Activated CD4-positive, alpha-beta T cell treated with anti-CD3 and anti-CD28 coated beads for 24 hours (primary cell): ENCODE measurements around the gene NEURL3.
"Not testable (repeated sequence)": the region's sequence is repeated elsewhere in the genome, so short reads cannot be mapped to it uniquely, and the experiment has no call there.

ENCODE experiments used
- DNase-seq, 2 donors: peaks; one replicate each; pipeline ENCODE4 v3.0.0-alpha.2; 2020; ENCODE audit warnings: low read depth in 2 of 2

Gene NEURL3

DNA sequence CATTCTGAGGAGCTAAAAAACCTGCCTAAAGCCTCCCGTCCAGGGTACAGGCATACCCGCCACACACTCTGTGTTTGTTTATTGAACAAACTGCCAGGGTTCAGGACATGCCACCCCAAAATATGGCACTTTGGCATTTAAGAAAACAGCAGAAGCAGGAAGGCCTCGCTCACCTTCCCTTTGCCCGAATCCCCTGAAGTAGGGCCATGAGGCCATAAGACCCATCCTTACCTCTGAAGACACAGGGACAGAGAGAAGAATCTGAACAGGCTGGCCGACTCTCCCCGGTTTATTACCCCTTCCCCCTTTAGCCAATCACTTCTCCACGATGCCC, 1.7 kb upstream of the NEURL3 start:
- no peak for DNase-seq

DNA sequence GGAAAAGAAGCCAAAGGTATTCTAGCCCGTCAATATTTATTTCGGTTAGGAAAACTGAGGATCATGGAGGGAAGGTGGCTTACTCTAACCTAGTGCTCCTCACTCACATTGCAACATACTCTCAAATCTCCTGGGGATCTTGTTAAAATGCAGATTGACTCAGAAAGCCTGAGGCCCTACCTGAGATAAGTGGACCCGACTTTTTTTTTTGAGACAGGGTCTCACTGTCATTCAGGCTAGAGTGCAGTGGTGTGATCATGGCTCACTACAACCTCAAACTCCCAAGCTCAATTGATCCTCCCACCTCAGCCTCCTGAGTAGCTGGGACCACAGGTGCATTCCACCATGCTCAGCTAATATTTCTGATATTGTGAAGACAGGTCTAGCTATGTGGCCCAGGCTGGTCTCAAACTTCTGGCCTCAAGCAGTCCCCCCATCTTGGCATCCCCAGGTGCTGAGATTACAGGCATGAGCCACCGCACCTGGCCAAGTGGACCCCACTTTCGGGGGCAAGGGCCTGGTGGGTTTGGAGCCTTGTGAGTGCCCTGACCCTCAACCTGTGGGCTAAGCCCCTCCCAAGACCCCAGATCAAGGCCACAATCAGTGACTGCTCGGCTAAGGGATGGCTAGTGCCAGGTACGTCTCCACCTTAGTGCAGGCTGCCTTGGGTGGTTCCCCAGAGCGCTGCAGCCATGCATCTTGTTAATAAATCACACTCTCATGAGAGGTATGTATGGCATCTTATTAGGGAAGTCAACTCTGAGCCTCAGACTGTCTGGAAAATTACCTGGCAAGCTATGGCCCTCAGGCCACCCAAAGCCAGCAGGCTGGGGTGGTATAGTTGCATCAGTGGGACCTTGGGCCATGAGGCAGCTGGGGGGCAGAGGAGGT, 1.1 kb upstream of the NEURL3 start:
- no peak for DNase-seq

DNA sequence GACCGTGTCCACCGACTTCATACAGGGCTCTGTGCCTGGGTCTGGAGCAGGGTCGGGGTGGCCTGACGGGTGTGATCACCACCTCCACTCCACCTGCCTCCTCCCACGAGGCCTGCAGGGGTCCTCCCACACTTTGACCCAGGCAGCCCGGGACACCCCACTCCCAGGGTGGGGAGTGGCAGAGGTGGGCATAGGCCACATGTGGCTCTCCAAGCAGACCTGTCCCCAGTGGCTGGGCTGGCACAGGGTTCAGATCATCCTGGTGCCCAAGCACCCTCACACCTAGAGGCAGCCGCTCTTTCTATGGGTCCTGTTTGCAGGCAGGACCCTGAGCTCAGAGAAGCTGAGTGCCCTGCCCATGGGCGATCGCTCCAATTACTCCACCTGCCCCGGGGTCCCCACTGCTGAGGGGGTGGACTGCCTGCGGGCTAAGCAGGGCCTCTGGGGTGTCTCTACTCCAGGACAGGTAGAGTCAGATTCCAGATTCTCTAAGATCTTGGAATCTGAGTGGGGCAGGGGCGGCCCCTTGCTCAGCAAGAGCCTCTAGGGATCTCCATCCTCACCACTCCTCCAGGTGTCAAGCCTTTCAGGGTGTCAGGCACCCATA, 1.4 kb downstream of the NEURL3 start:
- no peak for DNase-seq

DNA sequence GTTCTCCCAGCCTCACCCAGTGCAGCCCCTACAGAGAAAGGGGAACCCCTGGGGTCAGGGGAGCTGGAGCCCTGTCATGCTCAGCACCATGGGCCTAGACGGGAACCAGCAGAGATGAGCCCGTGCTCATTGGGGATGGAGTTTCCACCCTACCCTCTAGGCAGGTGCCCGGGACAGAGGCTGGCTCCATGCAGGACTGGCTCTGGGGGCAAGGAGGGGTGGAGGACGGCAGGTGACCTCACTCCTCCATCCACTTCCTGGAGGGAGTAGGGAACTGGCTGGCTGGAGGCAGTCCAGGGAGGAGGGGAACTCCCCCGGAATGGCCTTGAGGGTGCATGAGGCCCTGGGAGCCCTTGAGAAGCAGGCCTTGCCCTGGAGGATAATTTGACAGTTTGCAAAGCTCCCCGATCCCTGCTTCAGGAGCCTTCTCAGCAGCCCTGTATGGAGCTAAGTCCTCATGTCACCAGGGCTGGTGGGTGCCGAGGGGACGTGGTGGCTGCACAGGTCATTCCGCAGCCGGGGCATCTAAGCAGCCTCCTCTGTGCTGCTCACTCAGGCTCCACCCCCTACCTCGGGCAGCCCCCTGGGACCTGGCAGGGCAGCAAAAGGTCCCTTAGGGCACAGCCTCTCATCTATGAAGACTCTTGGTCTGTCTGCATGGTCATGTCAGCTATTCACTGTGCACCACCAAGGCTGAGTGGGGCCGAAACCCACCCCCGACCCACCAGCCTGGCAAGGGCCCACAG, 2.1 kb downstream of the NEURL3 start:
- DNase-seq: no peak

DNA sequence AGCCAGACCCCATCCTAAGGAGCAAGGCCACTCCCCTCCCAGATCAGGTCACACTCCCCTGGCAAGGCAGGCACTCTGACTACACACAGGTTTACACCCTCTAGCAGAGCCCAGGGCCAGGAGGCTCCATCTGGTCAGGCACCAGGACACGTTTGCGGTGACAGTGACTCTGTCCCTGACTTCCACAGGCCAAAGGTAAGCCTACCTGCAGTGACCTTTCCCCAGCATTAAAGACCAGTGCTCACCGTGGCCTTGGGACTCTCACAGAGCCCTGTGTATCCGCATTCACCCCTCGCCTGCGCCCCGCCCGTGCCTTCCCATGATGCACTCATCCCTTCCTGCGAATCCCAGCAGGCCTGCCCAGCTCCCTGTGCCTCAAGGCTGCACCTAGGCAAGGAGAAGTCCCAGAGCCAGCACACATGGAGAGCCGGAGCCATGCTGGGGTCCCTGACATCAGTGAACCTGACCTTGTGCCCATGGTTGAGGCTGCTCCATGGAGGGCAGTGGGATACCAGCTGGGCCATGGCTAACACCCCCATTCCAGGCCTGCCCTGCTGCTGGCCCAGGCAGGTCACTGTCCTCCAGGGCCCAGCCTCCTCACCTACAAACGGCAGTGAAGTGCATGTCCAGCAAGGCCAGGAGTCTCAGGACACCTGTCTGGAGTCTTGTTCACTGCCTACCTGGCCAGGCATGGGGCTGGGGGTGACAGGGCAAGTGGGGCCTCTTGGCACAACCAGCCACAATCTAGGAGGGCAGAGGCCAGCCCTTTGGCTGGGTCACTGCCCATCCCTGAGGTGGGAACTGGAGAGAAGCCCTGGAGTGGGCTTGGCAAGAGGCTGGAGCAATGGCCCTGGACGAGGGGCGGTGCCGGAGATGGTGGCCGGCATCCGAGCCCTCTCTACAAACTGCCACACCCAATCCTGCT, 3.0 kb downstream of the NEURL3 start:
- no peak for DNase-seq

DNA sequence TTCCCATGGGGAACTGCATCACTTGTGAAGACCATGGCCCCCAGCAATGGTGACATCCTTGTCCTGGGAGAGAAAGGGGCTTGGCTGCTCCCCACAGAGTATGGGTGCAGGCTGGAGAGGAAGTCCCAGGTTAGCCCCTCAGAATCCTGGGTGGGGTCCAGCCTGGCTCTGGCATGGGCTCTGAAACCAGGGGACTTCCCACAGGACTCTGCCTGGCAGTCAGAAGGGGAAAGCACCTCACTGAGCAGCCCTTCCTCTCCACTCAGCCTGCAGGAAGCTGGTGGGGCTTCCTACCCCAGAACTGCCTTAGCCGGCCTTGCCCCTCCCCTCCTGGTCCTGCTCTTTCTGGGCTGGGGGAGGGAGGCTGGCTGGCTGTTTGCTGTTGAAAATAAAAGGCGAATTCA, 3.7 kb downstream of the NEURL3 start:
- DNase-seq: no peak

DNA sequence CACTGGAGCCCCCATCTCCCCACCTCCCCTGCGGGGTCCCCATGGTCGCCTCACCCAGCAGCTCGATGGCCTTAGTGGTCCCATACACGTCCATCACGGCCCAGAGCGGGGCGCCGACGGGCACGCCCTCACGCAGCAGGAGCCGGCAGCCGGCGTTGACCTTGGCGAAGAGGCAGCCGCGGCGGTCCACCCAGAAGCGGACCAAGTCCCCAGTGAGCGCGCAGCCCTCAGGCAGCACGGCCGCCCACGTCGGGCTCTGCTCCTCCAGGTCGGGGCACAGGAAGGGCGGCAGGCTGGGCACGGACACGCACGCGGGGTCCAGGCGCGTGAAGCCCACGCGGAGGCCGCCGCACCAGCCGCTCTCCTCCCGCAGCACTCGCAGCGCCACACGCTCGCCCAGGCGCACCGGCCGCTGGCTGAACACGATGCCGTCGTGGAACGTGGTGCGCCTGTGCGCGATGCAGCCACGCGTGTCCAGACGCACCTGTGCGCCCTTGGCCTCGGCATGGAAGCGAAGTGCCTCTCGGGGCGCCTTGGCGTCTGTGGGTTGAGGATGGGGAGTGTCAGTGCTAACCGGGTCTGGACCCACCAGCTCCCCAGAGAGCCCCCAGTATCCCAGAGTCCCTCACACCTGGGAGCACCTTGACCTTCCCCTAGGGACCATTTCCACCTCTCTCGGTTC, 4.6 kb downstream of the NEURL3 start:
- DNase-seq: no peak

DNA sequence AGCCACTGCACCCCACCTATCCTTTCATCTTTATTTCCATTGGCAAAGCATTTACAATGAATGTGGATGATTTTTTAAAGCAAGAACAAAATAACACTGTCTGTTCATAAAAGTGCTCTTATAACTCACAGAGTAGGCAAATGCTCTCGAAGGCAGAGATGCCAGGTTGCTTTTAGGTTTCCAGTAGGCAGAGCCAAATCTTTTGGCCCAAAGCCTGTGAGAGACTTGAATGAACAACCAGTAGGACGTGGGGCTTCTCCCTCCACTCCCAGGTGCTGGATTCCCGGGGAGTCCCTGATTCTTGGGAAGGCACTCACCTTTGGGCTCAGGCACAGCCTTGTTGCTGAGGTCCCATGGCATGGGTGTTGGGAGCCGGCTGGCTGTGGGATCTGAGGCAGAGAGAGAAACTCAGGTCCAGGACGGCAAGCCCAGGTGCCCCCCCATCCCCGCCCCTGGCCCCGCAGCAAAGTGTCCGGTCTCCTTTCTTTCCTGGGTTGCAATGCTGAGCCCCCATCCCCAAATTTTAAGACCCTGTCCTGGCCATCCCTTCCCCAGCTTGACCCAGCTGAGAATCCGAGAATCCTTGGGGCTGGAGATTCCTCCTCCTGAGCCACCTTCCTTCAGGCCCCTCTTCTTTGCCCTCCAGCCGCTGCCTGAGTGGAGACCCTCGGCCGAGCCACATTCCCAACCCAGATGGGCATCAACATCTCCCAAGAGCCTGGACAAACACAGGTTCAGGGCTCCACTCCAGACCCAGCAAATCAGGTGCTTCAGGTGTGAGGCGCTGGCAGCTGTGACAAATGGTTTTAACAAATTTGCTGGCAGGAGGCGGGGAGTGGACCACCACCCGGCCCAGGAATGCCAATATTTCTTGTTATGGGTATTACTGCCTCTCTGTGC, 5.8 kb downstream of the NEURL3 start:
- no peak for DNase-seq

DNA sequence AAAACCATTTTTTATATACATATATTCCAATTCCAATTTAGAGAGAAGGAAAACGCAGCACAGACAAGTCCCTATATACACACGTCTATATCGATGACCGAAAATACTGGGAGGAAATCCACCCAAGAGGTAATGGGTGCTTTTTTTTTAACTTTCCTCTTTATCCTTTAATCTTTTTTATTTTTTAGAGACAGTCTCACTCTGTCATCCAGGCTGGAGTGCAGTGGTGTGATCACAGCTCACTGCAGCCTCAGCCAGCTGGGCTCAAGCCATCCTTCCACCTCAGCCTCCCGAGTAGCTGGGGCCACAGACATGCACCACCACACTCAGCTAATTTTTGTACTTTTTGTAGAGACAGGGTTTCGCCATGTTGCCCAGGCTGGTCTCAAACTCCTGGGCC, 6.5 kb downstream of the NEURL3 start:
- not testable (repeated sequence) for DNase-seq

DNA sequence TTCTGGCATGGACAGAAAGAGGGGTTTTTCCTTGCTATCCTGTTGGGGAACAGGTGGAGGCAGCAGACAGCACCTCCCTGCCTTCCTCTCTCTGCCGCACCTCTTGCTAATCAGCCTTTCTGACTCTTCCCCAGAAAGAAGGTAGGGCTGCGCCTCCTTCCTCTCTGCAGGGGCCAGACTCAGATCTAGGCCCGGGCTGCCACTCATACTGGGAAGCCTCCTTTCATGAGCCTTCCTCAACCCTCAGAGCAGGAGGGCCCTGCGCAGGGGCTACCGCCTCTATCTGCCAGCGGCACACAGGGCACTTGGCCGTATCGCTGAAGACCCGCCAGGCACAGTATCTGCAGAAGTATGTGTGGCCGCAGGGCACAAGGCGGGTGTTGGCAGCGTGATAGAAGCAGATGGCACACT, 7.1 kb downstream of the NEURL3 start:
- DNase-seq: no peak

DNA sequence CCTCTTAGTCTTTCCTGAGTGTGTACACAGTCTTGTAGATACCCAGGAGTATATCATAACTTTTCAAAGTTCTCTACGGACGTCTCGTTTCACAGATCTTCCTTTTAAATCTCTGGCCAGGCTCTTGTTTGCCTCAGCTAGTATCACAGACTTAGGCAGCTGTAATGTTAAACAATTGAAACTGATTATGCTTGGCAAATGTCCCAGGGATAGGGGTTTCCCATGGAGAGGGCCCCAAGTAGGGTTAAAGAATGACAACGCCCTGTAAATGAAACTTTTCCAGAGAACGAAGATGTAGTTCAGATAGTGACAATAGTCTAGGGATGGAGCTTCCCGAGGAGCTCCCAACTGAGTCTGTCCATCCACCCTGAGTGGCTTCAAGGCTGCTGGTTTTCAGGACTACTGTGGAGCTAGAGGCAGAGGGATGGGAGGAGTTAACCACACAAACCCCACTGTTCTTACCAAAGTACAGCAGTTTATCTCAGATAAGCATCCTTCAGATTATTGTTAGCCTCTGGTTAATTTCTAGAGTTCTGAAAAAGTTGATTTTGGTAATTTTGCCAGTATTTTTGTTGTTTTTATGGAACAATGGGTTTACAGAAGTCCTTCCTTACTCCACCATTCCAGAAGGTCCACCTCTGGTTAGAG, 9.1 kb downstream of the NEURL3 start:
- DNase-seq: no peak

DNA sequence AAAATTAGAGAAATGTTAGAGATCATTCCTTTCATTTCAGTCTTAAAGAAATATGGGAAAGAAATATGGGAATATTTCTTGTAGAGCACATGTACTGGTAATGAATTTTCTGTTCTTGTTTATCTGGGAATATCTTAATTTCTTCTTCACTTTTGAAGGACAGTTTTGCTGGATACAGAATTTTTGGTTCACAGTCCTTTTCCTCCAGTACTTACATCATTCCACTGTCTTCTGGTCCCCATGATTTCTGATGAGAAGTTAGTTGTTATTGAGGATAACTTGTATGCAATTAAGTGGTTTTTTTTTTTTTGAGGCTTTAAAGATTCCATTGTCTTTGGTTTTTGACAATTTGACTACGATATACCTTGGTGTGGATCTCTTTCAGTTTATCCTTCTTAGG, 11.0 kb downstream of the NEURL3 start:
- no peak for DNase-seq

DNA sequence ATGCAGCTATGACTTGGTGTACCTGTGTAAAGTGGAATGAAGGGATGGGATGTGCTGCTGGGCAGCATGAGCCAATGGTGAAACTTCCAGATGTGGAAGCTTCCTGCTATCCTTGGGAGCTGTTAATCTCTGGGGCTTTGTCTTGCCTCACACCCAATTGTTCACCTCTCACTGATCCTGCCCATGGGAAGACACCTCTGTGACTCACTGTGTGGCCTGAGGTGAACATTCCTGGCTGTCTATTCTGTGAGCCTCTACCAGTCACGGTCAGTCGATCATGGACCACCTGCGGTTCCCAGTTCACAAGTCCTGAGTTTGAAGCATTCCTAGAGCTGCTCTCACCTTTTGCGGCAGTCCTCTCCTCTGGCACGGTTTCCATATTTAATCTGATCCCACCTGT, 12.1 kb downstream of the NEURL3 start:
- no peak for DNase-seq

DNA sequence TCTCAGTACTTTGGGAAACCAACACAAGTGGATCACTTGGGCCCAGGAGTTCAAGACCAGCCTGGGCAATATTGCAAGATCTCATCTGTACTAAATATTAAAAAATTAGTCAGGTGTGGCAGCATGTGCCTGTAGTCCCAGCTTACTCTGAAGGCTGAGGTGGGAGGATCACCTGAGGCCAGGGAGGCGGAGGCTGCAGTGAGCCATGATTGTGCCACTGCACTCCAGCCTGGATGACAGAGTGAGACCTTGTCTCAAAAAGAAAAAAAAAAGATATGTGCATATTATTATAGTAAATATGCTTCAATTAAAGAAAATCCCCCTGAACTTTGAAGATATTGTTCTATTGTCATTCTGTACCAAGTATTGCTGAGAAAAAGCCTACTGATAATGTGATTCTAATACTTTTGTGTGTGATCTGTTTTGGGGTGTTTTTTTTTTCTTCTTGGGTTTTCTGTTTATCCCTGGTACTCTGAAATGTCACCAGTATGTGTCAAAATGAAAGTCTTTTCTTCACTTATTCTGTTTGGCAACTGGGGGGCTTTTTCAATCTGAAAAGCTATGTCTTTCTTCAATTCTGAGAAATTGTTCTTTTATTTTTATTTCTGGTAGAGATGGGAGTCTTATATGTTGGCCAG, 13.2 kb downstream of the NEURL3 start:
- no peak for DNase-seq

DNA sequence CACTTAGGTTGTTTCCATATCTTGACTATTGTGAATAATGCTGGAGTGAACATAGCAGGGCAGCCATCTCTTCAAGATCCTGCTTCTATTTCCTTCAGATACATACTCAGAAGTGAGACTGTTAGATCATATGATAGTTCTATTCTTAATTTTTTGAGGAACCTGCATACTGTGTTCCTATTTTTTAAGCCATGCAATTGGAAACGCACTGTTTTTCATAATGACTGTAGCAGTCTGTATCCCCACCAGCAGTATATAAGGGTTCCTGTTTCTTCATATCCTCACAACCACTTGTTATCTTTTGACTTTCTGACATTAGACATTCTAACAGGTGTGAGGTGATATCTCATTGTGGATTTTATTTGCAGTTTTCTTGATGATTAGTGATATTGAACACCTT, 15.5 kb downstream of the NEURL3 start:
- DNase-seq: no peak

DNA sequence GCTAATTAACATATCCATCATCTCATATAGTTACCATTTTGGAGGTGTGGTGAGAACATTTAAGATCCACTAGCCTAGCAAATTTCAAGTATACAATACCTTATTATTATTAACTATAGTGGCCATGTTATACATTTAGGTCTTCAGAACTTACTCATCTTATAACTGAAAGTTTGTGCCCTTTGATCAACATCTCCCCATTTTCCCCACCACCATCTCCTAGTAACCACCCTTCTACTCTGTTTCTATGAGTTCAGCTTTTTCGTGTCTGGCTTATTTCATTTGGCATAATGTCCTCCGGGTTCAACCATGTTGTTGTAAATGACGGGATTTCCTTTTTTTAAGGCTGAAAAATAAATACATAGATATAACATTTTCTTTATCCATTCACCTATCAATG, 15.9 kb downstream of the NEURL3 start:
- DNase-seq: no peak

DNA sequence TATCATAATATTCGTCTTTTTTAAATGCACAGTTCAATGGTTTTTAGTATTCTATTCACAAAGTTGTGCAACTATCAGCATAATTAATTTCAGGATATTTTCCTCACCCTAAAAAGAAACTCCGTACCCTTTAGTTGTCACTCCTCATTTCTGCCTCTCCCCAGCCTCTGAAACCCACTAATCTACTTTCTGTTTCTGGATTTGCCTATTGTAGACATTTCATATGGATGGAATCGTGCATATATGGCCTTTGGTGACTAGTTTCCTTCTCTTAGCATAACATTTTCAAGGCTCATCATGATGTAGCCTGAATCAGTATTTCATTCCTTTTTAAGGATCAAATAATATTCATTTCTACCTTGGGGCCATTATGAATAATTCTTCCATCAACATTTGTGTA, 18.5 kb downstream of the NEURL3 start:
- no peak for DNase-seq

DNA sequence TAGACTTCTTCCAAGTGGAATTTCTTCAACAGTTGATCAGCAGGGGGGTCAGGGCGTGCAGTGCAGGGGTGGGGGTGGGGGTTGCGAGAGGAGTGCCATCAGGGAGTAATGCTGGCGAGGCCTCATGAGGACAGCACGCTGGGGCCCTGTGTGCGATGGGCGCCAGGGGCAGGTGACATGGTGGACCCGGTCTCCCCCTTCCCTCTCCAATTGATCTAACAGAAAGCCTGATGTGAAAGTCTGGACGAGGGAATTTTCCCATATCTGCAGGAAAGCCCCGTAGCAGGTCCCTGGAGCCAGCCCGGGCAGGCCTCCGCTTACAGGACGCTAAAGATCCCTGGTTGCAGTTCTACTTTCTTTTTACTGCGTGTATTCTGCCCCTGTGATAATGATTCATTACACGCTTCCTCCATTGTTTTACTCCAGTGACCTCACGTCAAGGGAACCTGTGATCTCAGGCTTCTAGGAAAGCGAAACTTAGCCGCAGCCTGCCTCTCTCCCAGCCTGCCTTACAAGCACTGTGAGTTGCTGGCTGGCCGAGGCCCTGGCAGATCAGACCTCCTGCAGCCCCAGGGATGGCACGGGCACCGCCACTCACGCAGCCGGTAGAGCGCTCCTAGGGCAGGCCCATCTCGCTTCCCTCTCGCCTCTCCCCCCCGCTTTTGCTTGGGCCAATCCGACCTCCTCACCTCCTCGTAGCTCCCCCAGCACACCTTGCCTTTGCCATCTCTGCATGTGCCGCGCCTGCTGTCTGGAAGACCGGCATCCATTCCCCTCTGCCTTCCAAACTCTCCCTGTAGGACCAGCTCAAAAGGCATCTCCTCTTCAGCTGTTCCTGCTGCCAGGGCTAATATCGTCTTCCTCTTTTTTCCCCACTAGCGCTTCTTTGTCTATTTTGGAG, 19.2 kb downstream of the NEURL3 start:
- peak; percentile 62 to 63 for DNase-seq
